MCF 10A (cell line): ENCODE results near the gene CERS6. TPM values are rescaled to one million over a fixed set of nuclear protein-coding genes. Genes with fewer than 3 reads are reported as not detected.

ENCODE experiments used
- BruUV-seq: library from RNA; stranded (reverse); fragments of 400-500 nt; replicated peaks from 2 replicates; lab custom pipeline; 2021; lab: Mats Ljungman, UMichigan
- CTCF ChIA-PET: fragments of 300-600 bp; sonication (Branson Sonifier 250); formaldehyde crosslinking; extraction: SDS; loops from one replicate; lab custom pipeline; 2021; ENCODE audit warnings: antibody characterized with exemption, inconsistent platforms; lab: Yijun Ruan, JAX
- POLR2A ChIA-PET: fragments of 300-600, 350-650 bp; sonication (Branson Sonifier 250); formaldehyde crosslinking; extraction: SDS; loops from one replicate; lab custom pipeline; 2020; ENCODE audit warnings: antibody characterized with exemption, inconsistent platforms; lab: Yijun Ruan, JAX
- DNase-seq: peaks from one replicate; pipeline ENCODE4 v3.0.0-alpha.2; 2018; ENCODE audit not compliant: unreplicated experiment
- H3K27ac Mint-ChIP-seq: one replicate; pipeline ENCODE4 v1.8.0; 2022; ENCODE audit warnings: mild to moderate bottlenecking, low read depth, mixed read lengths; ENCODE audit not compliant: unreplicated experiment
- H3K27me3 Mint-ChIP-seq: one replicate; pipeline ENCODE4 v1.8.0; 2022; ENCODE audit warnings: mixed read lengths; ENCODE audit not compliant: insufficient read depth, unreplicated experiment
- H3K36me3 Mint-ChIP-seq: one replicate; pipeline ENCODE4 v1.8.0; 2022; ENCODE audit warnings: mild to moderate bottlenecking, moderate library complexity, mixed read lengths; ENCODE audit not compliant: insufficient read depth, unreplicated experiment
- H3K4me1 Mint-ChIP-seq: one replicate; pipeline ENCODE4 v1.8.0; 2022; ENCODE audit warnings: mixed read lengths; ENCODE audit not compliant: insufficient read depth, unreplicated experiment
- H3K4me3 Mint-ChIP-seq: one replicate; pipeline ENCODE4 v1.8.0; 2022; ENCODE audit warnings: mild to moderate bottlenecking, moderate library complexity, mixed read lengths; ENCODE audit not compliant: unreplicated experiment
- H3K9me3 Mint-ChIP-seq: one replicate; pipeline ENCODE4 v1.8.0; 2022; ENCODE audit warnings: mixed read lengths; ENCODE audit not compliant: unreplicated experiment
- intact Hi-C: fragments of 100-400 bp; cut with micrococcal nuclease; formaldehyde crosslinking; loops from 2 replicates; pipeline ENCODE4 v1.14.1; 2022
- total RNA-seq: library from RNA; stranded (reverse); gene quantifications from 2 replicates; pipeline ENCODE4 v1.2.3, GENCODE V29; 2022
- TF ChIP-seq, protein P1 (sequence below): fragments of 200-600 bp; IDR thresholded peaks from one replicate; pipeline ENCODE4 v1.8.0; 2022; ENCODE audit warnings: antibody characterized with exemption, mild to moderate bottlenecking; ENCODE audit not compliant: unreplicated experiment

The CERS6 gene
- total RNA-seq, 1 experiment from 2014 or later = 27.4 TPM

DNA sequence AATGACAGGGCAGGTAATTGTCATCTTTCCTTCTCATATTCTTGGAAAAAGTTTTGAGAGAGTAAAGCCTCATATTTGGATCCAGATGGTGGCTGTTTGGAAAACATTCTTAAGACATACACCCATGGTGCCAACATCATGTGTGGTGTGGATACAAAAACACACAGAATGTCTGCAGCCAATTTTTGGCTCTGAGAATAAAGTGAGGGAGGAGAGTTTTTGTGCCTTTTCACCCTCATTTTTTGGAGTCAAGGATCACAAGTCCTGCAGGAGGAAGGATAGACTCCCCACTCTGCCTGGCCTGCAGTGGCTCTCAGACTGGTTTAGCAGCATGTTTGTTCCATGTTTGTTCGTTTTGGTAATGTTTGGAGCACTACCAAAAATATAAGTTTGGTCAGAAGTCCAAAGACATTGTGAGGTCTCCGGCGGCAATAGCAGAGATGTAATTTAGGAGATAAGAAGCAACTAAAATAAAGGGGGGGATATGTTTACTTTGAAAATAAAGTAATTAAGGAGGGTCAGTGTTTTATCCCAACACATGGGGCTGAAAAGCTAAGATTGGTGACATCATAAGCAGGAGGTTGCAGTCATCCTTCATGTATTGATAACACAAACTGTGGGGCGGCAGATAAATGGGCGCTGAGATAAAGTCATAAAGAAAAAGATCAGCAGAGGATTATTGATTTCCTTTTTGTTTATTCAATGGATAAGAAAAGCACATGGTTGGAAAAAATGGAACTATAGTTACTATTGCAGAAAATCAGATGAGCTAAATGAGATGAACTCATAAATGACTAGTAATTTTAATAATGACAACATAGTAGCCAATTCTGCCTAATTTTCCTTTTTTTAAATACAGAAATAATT is 347.0 kb downstream of the CERS6 start:
- intact Hi-C loops = no loop called here
- ChIA-PET CTCF (no interaction called here), POLR2A (no interaction called here)
- no peak for DNase-seq
- Mint-ChIP-seq H3K36me3 (no peaks in the 10 kb centered on the region), H3K4me1 (no peaks in the 10 kb centered on the region), H3K4me3 (no peak overlapping the region), H3K9me3 (no peaks in the 10 kb centered on the region), H3K27ac (no peak overlapping the region), H3K27me3 (no peaks in the 10 kb centered on the region)
- TF ChIP-seq, protein P1, sequence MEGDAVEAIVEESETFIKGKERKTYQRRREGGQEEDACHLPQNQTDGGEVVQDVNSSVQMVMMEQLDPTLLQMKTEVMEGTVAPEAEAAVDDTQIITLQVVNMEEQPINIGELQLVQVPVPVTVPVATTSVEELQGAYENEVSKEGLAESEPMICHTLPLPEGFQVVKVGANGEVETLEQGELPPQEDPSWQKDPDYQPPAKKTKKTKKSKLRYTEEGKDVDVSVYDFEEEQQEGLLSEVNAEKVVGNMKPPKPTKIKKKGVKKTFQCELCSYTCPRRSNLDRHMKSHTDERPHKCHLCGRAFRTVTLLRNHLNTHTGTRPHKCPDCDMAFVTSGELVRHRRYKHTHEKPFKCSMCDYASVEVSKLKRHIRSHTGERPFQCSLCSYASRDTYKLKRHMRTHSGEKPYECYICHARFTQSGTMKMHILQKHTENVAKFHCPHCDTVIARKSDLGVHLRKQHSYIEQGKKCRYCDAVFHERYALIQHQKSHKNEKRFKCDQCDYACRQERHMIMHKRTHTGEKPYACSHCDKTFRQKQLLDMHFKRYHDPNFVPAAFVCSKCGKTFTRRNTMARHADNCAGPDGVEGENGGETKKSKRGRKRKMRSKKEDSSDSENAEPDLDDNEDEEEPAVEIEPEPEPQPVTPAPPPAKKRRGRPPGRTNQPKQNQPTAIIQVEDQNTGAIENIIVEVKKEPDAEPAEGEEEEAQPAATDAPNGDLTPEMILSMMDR = no peak
- BruUV-seq = no TSS peak

DNA sequence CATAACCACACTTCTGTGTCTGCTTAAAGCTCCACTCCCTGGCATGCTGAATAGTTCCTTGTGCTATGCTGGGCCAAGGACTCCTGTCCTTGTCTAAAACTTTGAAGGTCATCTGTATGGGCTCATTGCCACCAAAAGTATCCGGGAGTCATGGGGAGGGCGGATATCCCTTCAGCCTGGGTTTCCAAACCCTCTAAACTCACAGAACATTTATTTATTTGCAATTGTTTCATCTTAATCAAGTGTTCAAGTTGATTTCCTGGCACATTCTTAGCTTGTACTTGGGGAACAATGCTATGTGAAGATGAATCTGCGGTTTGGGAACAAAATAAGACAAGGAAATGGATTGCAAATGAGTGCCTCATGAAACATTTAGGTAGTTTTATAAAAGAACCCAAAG is 348.1 kb downstream of the CERS6 start:
- Mint-ChIP-seq H3K27ac (no peak overlapping the region), H3K27me3 (no peaks in the 10 kb centered on the region), H3K36me3 (no peaks in the 10 kb centered on the region), H3K4me3 (no peak overlapping the region), H3K4me1 (no peaks in the 10 kb centered on the region), H3K9me3 (no peaks in the 10 kb centered on the region)
- intact Hi-C loops = no loop called here
- no peak for DNase-seq
- POLR2A ChIA-PET = no interaction called here
- CTCF ChIA-PET = no interaction called here
- TF ChIP-seq, protein P1 = no peak
- no TSS peak for BruUV-seq

DNA sequence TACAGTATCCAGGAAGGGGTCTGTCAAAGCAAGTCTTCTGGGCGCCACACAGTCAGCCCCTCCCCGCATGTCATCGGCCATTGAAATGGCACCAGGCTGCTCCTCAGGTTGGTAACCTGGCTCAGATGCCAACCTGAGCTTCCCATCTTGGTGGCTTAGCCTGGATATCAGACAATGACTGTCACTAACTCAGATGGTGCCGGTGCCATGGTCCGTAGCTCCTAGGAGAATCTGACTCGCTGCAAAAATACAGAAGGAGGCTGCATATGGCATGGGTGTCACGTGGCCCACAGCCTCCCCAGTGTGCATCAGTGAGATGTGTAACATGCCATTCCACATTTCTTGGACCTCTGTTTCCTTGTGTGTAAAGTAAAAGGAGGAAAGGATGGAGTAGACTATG is 349.5 kb downstream of the CERS6 start:
- Mint-ChIP-seq H3K36me3 (no peaks in the 10 kb centered on the region), H3K4me1 (no peaks in the 10 kb centered on the region), H3K27ac (no peak overlapping the region), H3K27me3 (no peaks in the 10 kb centered on the region), H3K9me3 (no peaks in the 10 kb centered on the region), H3K4me3 (no peak overlapping the region)
- no peak for DNase-seq
- no TSS peak for BruUV-seq
- ChIA-PET CTCF (no interaction called here), POLR2A (no interaction called here)
- intact Hi-C loops = no loop called here
- TF ChIP-seq, protein P1 = no peak

- POLR2A ChIA-PET = no interaction called here
- Mint-ChIP-seq H3K27ac (no peak overlapping the region), H3K4me1 (no peaks in the 10 kb centered on the region), H3K36me3 (no peaks in the 10 kb centered on the region), H3K27me3 (no peaks in the 10 kb centered on the region), H3K4me3 (no peak overlapping the region), H3K9me3 (no peaks in the 10 kb centered on the region)
- CTCF ChIA-PET = interaction anchor here (0.6 kb wide), 2 partner anchors 389 to 1656 kb away, joined by 3 read pairs; no protein-coding TSS in a partner anchor
- TF ChIP-seq, protein P1 = no peak
- intact Hi-C loops = no loop called here
- no TSS peak for BruUV-seq
- no peak for DNase-seq
Observed at GRCh38 chr2:168809537-168809936, 353.5 kb downstream of the CERS6 start.
